Caki2 (cell line): ENCODE data around the gene RAPGEF2. TPM values are rescaled to one million over a fixed set of nuclear protein-coding genes. Genes with fewer than 3 reads are reported as not detected.
"Not testable (repeated sequence)": the region's sequence is repeated elsewhere in the genome, so short reads cannot be mapped to it uniquely, and the experiment has no call there.

Experiments used
- DNase-seq: peaks from one replicate; pipeline ENCODE4 v3.0.0-alpha.2; 2015; ENCODE audit warnings: low read depth
- in situ Hi-C: cut with HindIII; loops from 2 replicates; pipeline ENCODE4 v1.10.0; 2016; ENCODE audit warnings: low sequenced_read_pairs, low pct_unique_long_range_greater_than_20kb, mixed read lengths
- total RNA-seq: library from RNA; depleted of rRNA; stranded (reverse); fragments of >200 nt; shearing (Covaris generic); gene quantifications from 2 replicates; pipeline ENCODE4 v1.2.3, GENCODE V29; 2014; ENCODE audit warnings: low replicate concordance

Gene RAPGEF2
- total RNA-seq, 1 experiment from 2014 or later, result 4.6 TPM

DNA sequence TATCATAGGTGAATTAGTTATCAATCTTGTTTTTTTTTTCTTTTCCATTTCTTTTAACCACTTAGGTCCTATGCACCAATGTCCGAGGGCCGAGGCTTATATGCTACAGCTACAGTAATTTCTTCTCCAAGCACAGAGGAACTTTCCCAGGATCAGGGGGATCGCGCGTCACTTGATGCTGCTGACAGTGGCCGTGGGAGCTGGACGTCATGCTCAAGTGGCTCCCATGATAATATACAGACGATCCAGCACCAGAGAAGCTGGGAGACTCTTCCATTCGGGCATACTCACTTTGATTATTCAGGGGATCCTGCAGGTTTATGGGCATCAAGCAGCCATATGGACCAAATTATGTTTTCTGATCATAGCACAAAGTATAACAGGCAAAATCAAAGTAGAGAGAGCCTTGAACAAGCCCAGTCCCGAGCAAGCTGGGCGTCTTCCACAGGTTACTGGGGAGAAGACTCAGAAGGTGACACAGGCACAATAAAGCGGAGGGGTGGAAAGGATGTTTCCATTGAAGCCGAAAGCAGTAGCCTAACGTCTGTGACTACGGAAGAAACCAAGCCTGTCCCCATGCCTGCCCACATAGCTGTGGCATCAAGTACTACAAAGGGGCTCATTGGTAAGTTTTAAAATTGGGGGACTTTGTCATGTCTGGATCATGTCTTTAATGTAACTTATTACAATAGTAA lies 250.7 kb downstream of the RAPGEF2 start:
- DNase-seq, result no peak
- in situ Hi-C loops, result no loop called here

DNA sequence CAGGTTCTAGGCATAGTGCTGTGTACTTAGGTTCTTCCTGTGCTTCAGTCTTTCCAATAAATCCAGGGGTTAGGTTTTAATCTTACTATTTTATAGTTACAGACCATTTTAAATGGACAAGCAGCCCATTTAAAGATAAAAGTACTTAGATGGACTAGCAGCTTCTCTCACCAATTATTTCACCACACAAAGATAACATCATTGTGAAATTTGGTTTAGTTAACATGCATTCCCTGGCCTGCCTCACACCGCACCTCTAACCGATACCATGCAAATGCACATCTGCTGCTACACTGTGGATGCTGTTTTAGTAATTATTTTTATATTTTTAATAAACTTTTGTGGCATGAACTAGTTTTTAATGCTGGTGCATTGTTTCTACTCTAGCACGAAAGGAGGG lies 252.6 kb downstream of the RAPGEF2 start:
- in situ Hi-C loops, result no loop called here
- no peak for DNase-seq

- in situ Hi-C loops, result no loop called here
- no peak for DNase-seq
Observed at GRCh38 chr4:159357350-159357749, 254.5 kb downstream of the RAPGEF2 start.

- in situ Hi-C loops, result no loop called here
- DNase-seq, result no peak
Observed at GRCh38 chr4:159358226-159358625, 255.3 kb downstream of the RAPGEF2 start.

- no peak for DNase-seq
- in situ Hi-C loops, result no loop called here
Observed at GRCh38 chr4:159360549-159360948, 257.7 kb downstream of the RAPGEF2 start.

DNA sequence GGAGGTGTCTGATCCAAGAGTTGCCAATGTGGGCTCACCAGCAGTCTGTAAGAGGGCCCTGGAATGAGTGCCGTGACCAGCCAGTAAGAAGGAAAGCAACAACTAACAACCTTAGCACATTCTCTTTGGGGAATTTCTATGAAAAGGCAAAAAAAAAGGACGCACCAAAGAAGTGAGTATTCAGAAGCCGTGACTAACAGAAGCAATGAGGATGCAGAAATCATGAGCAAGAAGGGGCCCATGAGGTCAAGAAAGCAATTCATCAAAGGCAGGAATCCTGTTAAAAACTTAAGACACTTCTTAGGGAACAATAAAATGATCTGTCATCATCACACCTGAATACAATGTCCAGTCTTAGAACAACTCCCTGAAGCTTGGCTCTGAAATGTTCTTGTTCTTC lies 260.5 kb downstream of the RAPGEF2 start:
- in situ Hi-C loops, result no loop called here
- no peak for DNase-seq

GRCh38 chr4:159366966-159367780 lies 264.3 kb downstream of the RAPGEF2 start:
- DNase-seq, result no peak
- in situ Hi-C loops, result no loop called here

GRCh38 chr4:159367781-159368080 lies 264.9 kb downstream of the RAPGEF2 start:
- in situ Hi-C loops, result no loop called here

DNA sequence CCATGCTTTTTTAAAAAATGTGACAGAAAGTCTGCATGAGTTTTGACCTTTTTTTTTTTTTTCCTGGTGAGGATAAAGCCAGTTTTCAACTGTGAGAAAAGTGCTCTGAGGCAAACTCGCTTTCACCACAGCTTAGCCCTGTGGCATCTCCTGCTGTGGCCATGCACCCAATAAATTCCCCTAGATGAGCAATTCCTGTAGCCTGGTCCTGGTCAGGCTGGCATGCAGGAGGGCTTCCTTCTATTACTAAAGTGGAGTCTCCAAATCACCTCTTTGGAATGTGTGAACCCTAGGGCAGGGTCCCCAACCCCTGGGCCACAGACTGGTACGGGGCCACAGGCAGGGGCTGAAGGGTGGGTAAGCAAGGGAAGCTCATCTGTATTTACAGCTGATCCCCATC lies 265.4 kb downstream of the RAPGEF2 start:
- in situ Hi-C loops, result no loop called here
- no peak for DNase-seq

More at GRCh38 chr4:159367781-159368080, 264.9 kb downstream of the RAPGEF2 start:
- DNase-seq, result no peak

DNA sequence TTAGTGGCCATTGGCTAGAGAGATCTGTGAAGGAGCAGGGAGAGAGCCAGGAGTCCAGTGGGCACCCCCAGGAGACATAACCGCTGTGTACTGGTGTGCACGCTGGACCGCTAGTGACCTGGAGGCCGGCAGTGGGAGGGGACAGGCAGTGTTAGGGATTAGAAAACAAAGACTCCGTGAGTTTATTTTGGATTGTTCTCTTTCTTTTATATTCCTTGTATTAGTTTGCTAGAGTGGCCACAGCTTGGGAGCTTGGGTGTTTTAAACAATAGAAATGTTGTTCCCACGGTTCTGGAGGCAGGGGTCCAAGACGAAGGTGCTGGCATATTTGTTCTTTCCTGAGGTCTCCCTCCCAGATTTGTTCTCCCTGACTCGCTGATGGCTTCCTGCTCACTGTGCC lies 266.4 kb downstream of the RAPGEF2 start:
- DNase-seq, result no peak
- in situ Hi-C loops, result no loop called here

GRCh38 chr4:159370286-159370685 lies 267.4 kb downstream of the RAPGEF2 start:
- DNase-seq, result no peak
- in situ Hi-C loops, result no loop called here

DNA sequence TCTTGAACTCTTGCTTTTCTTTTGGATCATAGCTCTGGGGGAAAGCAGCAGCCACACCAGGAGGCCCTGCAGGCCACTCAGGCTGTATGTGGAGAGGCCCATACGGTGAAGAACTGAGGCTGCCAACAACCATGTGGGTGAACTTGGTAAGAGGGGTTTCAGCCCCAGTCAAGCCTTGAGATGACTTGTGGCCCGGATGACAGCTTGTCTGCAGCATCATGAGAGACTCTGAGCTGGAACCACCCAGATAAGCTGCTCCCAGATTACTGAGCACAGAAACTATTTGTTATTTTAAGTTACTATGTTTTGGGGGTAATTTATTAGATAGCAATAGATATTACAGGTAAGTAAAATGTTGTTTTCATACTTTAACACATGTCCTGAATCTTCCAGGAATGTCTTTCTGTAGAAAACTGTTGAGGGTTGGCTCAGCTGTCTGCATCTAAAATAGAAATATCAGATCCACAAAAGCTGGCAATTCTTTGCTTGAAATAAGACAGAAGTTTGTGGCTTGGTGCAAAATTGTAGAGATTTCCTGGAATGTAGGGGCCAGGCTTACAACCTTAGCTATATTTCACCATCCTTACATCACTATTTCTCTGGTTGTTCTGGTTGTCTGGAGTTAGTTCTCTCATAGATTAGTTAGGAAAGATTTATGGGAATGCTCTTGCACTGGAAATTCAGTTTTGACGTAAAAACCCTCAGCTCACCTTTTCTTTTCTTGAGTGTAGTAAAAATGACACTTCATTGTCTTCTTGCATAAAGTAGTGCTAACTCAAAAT lies 272.1 kb downstream of the RAPGEF2 start:
- DNase-seq, result no peak
- in situ Hi-C loops, result no loop called here

DNA sequence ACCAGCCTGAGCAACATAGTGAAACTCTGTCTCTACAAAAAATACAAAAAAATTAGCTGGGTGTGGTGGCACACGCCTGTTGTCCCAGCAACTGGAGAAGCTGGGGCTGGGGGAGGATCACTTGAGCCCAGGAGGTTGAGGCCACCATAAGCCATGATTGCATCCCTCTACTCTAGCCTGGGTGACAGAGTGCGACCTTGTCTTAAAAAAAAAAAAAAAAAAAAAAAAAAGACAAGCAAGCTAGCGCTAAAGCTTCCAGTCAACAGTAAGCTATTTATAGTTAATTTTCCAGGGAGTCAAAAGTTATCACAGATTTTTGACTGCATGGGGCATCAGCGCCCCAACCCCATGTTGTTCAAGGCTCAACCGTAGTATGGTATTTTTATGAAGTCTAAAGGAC lies 273.4 kb downstream of the RAPGEF2 start:
- no peak for DNase-seq
- in situ Hi-C loops, result no loop called here

DNA sequence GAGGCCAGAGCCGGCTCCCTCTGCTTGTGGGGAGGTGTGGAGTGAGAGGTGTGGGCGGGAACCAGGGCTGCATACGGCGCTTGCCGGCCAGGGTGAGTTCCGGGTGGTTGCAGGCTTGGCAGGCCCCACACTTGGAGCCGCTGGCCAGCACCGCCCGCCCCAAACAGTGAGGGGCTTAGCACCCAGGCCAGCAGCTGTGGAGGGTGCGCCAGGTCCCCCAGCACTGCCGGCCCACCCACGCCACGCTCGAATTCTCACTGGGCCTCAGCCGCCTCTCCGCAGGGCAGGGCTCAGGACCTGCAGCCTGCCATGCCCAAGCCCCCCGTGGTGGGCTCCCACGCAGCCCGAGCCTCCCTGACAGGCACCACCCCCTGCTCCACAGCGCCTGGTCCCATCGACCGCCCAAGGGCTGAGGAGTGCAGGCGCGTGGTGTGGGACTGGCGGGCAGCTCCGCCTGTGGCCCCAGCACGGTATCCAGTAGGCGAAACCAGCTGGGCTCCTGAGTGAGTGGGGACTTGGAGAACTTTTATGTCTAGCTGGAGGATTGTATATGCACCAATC lies 275.3 kb downstream of the RAPGEF2 start:
- in situ Hi-C loops, result no loop called here
- DNase-seq, result no peak

GRCh38 chr4:159379064-159379463 lies 276.2 kb downstream of the RAPGEF2 start:
- DNase-seq, in situ Hi-C loops: not testable (repeated sequence)

DNA sequence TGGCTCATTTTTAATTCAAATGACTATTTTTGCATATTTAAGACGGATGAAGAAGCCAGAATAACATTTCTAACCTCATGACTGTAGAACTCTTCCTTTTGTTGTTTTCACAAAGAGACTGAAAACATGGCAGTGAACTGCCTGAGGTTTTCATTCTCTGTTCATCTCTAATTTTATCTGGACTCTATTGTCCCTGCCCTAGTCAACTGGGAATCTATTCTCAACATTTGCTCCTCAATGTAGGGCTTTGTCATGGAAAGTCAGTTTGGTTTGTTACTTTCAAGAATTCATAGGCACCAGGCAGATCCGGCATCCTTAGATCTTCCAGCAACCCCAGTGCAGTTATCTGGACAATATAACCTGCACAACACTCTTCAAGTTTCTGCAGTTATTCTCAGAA lies 277.0 kb downstream of the RAPGEF2 start:
- no peak for DNase-seq
- in situ Hi-C loops, result no loop called here

GRCh38 chr4:159382856-159383561 lies 280.1 kb downstream of the RAPGEF2 start:
- in situ Hi-C loops, result no loop called here
- no peak for DNase-seq

DNA sequence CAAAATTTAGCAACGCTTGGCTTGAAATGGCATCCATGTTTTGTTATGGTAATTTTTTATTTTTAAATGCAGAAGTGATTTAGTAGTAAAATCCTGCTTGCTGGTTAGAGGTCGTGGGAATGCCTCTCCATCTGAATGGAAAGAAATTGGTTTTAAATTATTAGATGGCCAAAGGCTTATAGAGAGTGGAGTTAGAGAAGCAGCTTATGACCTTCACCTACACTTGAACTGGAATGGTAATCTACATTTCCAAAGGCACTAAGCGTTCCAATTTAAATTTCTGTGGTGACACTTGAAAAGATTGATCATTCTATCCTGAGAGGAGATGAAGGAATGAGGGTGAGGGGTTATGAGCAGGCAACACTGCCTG lies 280.7 kb downstream of the RAPGEF2 start:
- no peak for DNase-seq
- in situ Hi-C loops, result no loop called here
